Lung (tissue), 12 donors: Measurements from ENCODE around the gene DLG1. TPM values are rescaled to one million over a fixed set of nuclear protein-coding genes. Genes with fewer than 3 reads are reported as not detected.
A peak's percentile ranks its signal among the peaks of the same experiment; 100 is the strongest.

Experiments
- ATAC-seq: fragments of 200-7000 bp; cut with Tn5 transposase; one replicate; pipeline ENCODE4 v1.9.1; 2020; ENCODE audit warnings: moderate number of reproducible peaks; ENCODE audit not compliant: insufficient read depth, low FRiP score
- DNase-seq, 3 donors: peaks; one replicate each; pipeline ENCODE4 v3.0.0-alpha.2; 2013 to 2017
- H3K27ac ChIP-seq, 2 donors: one replicate each; pipeline ENCODE4 v1.5.1; 2013; ENCODE audit warnings: mild to moderate bottlenecking in 2 of 2, moderate library complexity in 2 of 2, control low read depth in 1 of 2, inconsistent platforms in 1 of 2, low read depth in 1 of 2, low read length in 1 of 2
- H3K27me3 ChIP-seq, 3 donors: one replicate each; pipeline ENCODE4 v1.5.1; 2013; ENCODE audit warnings: low read length in 2 of 3; ENCODE audit not compliant: control insufficient read depth in 3 of 3, insufficient read depth in 3 of 3
- H3K36me3 ChIP-seq, 4 donors: one replicate each; pipeline ENCODE4 v1.5.1; 2013; ENCODE audit warnings: low read length in 4 of 4, mild to moderate bottlenecking in 1 of 4, moderate library complexity in 1 of 4; ENCODE audit not compliant: control insufficient read depth in 4 of 4, insufficient read depth in 4 of 4
- H3K4me1 ChIP-seq, 5 donors: one replicate each; pipeline ENCODE4 v1.5.1; 2013; ENCODE audit warnings: low read length in 5 of 5, mild to moderate bottlenecking in 2 of 5, moderate library complexity in 1 of 5; ENCODE audit not compliant: control insufficient read depth in 5 of 5, insufficient read depth in 5 of 5
- H3K4me3 ChIP-seq: one replicate; pipeline ENCODE4 v1.5.1; 2013; ENCODE audit warnings: mild to moderate bottlenecking, control low read depth, moderate library complexity
- H3K9ac ChIP-seq, 2 donors: one replicate each; pipeline ENCODE4 v1.5.1; 2013; ENCODE audit warnings: low read length in 2 of 2, control low read depth in 1 of 2; ENCODE audit not compliant: insufficient read depth in 1 of 2
- H3K9me3 ChIP-seq, 4 donors: one replicate each; pipeline ENCODE4 v1.5.1; 2013; ENCODE audit warnings: low read length in 3 of 4, mild to moderate bottlenecking in 1 of 4, moderate library complexity in 1 of 4; ENCODE audit not compliant: control insufficient read depth in 4 of 4, insufficient read depth in 3 of 4
- CTCF ChIP-seq: IDR thresholded peaks from 2 replicates; pipeline ENCODE4 v1.5.1; 2012; ENCODE audit warnings: mild to moderate bottlenecking; ENCODE audit errors: control extremely low read depth, extremely low read depth
- WGBS, 2 donors: extraction: QIAGEN DNeasy Blood & Tissue Kit; methylation state at CpG; one replicate each; pipeline ENCODE4 v1.1.7; 2013; 5-methylcytosine and 5-hydroxymethylcytosine counted together
- polyA plus RNA-seq, 2 donors: library from polyadenylated mRNA; stranded (reverse); fragments of 200-250 nt; gene quantifications; one replicate each; pipeline ENCODE4 v1.2.1, GENCODE V29; 2013
- total RNA-seq, 2 donors: library from RNA; depleted of rRNA in 1 of 2; stranded (reverse); fragments of >200 nt in 1 of 2; gene quantifications; one replicate each; pipeline ENCODE4 v1.2.1, GENCODE V29; 2014 to 2021
- donor health status: control.
- donor health status: control.
- donor health status: Bipolar disorder and iron deficiency.
- donor health status: healthy.
- donor health status: DM: yes; HTN: yes; CAD: no.

The DLG1 gene
- total and polyA plus RNA-seq, 4 donors: 16.0 to 114 (median 45.7) TPM

- Histone ChIP-seq H3K4me1 (peaks cover 0 to 3% (median 0%) of the 10 kb centered on the region in 5 donors), H3K36me3 (peaks cover 0 to 5% (median 3%) of the 10 kb centered on the region in 4 donors), H3K4me3 (no peak overlapping the region), H3K9ac (no peak overlapping the region), H3K9me3 (no peaks in the 10 kb centered on the region), H3K27ac (no peak overlapping the region), H3K27me3 (no peaks in the 10 kb centered on the region)
- 71 to 86% methylated on average over 3 of the region's 3 CpGs for WGBS, 2 donors
- TF ChIP-seq CTCF: no peak
- ATAC-seq (no peak), DNase-seq (no peak)
Observed at GRCh38 chr3:197188963-197189362, 109.4 kb downstream of the DLG1 start.

GRCh38 chr3:197186887-197187588 lies 111.4 kb downstream of the DLG1 start:
- H3K4me3 ChIP-seq: no peak overlapping the region
- peaks cover 0 to 3% (median 0%) of the 10 kb centered on the region in 5 donors for H3K4me1 ChIP-seq
- TF ChIP-seq CTCF: peak; percentile 53
- ATAC-seq (no peak), DNase-seq (peak in 2 of 3 donors; percentile 75 to 77)
- H3K9ac ChIP-seq: no peak overlapping the region
- peaks cover 0 to 2% (median under 1%) of the 10 kb centered on the region in 4 donors for H3K36me3 ChIP-seq
- H3K27ac ChIP-seq: no peak overlapping the region
- no peaks in the 10 kb centered on the region for H3K9me3 ChIP-seq
- 85 to 100% methylated on average over 1 of the region's 1 CpG for WGBS, 2 donors
- H3K27me3 ChIP-seq: no peaks in the 10 kb centered on the region

- H3K4me1 ChIP-seq: peaks cover 0 to 10% (median 4%) of the 10 kb centered on the region in 5 donors
- no peak for ATAC-seq
Observed at GRCh38 chr3:197183582-197183981, 114.8 kb downstream of the DLG1 start.

More at GRCh38 chr3:197183582-197183981, 114.8 kb downstream of the DLG1 start:
- no peak for TF ChIP-seq CTCF
- no peak for DNase-seq
- no peak overlapping the region for H3K27ac ChIP-seq
- 88 to 92% methylated on average over 9 of the region's 9 CpGs for WGBS, 2 donors
- H3K27me3 ChIP-seq: no peaks in the 10 kb centered on the region
- no peak overlapping the region for H3K9ac ChIP-seq
- H3K4me3 ChIP-seq: no peak overlapping the region
- peaks cover 0 to 1% (median 0%) of the 10 kb centered on the region in 4 donors for H3K36me3 ChIP-seq
- no peaks in the 10 kb centered on the region for H3K9me3 ChIP-seq
